ENCODE data around the gene SLC1A6. TPM values are rescaled to one million over a fixed set of nuclear protein-coding genes. Genes with fewer than 3 reads are reported as not detected.

Gene SLC1A6
- total and polyA plus RNA-seq, 4 donors, result not detected

DNA sequence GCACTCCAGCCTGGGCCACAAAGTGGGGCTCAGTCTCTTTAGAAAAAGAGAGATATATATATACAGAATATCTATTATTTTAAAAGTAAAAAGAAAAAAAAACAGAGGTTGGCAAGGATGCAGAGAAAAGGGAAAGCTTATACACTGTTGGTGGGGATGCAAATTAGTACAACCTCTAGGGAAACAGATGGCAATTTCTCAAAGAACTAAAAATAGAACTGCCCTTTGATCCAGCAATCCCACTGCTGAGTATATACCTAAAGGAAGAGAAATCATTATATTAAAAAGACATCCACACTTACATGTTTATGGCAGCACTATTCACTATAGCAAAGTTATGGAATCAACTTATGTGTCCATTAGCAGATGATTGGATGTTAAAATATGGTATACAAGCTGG lies 28.6 kb upstream of the SLC1A6 start:
- Histone ChIP-seq H3K27ac (ENCODE audit: low read depth in 1 of 2, low read length in 2 of 2) (no peak overlapping the region), H3K9me3 (ENCODE audit: control insufficient read depth in 4 of 4, low read length in 3 of 4) (no peaks in the 10 kb centered on the region), H3K36me3 (ENCODE audit: control insufficient read depth in 4 of 4, insufficient read depth in 3 of 4, low read depth in 1 of 4, low read length in 3 of 4) (no peaks in the 10 kb centered on the region), H3K4me1 (ENCODE audit: control insufficient read depth in 4 of 4, insufficient read depth in 4 of 4, low read length in 3 of 4) (no peaks in the 10 kb centered on the region), H3K27me3 (ENCODE audit: control insufficient read depth in 4 of 4, insufficient read depth in 4 of 4, low read length in 3 of 4) (peaks cover 0 to 4% (median 0%) of the 10 kb centered on the region in 4 donors), H3K4me3 (ENCODE audit: low read depth in 1 of 3, low read length in 3 of 3) (no peak overlapping the region), H3K9ac (ENCODE audit: low read depth in 1 of 2, low read length in 2 of 2) (no peak overlapping the region)
- DNase-seq (ENCODE audit: low spot score), result no peak
- no peak for TF ChIP-seq JUND (IDR thresholded peaks at IDR 0.05)
- TF ChIP-seq NR2F2 (IDR thresholded peaks at IDR 0.05), result no peak
- TF ChIP-seq FOXA1 (IDR thresholded peaks at IDR 0.05), result no peak
- TF ChIP-seq GABPA (IDR thresholded peaks at IDR 0.05 in 1 of 2, conservative IDR thresholded peaks at IDR 0.05 in 1 of 2), result no peak
- no peak for TF ChIP-seq YY1 (IDR thresholded peaks at IDR 0.05)
- no peak for TF ChIP-seq RXRA (IDR thresholded peaks at IDR 0.05)
- TF ChIP-seq MAX (IDR thresholded peaks at IDR 0.05), result no peak
- TF ChIP-seq HNF4A (conservative IDR thresholded peaks at IDR 0.05), result no peak
- TF ChIP-seq, protein P1, sequence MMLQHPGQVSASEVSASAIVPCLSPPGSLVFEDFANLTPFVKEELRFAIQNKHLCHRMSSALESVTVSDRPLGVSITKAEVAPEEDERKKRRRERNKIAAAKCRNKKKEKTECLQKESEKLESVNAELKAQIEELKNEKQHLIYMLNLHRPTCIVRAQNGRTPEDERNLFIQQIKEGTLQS (IDR thresholded peaks at IDR 0.05), result no peak

DNA sequence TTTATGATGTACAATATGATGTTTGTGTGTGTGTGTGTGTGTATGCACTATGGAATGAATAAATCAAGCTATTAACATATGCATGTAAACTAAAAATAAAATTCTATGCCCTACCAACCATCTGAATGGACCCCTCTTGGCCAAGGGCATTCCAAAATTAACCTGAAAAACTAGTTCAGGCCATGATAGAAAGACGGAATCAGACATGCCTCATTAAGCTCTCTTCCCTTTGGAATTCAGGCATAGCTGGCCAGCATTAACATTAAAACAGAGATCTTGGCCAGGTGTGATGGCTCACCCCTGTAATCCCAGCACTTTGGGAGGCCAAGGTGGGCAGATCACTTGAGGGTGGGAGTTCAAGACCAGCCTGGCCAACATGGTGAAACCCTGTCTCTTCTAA lies 18.3 kb upstream of the SLC1A6 start:
- Histone ChIP-seq H3K9me3 (ENCODE audit: control insufficient read depth in 4 of 4, low read length in 3 of 4) (no peaks in the 10 kb centered on the region), H3K27ac (ENCODE audit: low read depth in 1 of 2, low read length in 2 of 2) (no peak overlapping the region), H3K4me3 (ENCODE audit: low read depth in 1 of 3, low read length in 3 of 3) (no peak overlapping the region), H3K27me3 (ENCODE audit: control insufficient read depth in 4 of 4, insufficient read depth in 4 of 4, low read length in 3 of 4) (peaks cover 0 to 5% (median 0%) of the 10 kb centered on the region in 4 donors), H3K36me3 (ENCODE audit: control insufficient read depth in 4 of 4, insufficient read depth in 3 of 4, low read depth in 1 of 4, low read length in 3 of 4) (no peaks in the 10 kb centered on the region), H3K4me1 (ENCODE audit: control insufficient read depth in 4 of 4, insufficient read depth in 4 of 4, low read length in 3 of 4) (no peaks in the 10 kb centered on the region), H3K9ac (ENCODE audit: low read depth in 1 of 2, low read length in 2 of 2) (no peak overlapping the region)
- no peak for DNase-seq (ENCODE audit: low spot score)
- WGBS, result 88% methylated on average over 1 of the region's 1 CpG
- TF ChIP-seq TAF1 (conservative IDR thresholded peaks at IDR 0.05) (no peak), CTCF (IDR thresholded peaks at IDR 0.05; ENCODE audit: low read depth, low read length, missing input control) (no peak), REST (IDR thresholded peaks at IDR 0.05) (no peak), HNF4G (IDR thresholded peaks at IDR 0.05) (no peak), GABPA (IDR thresholded peaks at IDR 0.05 in 1 of 2, conservative IDR thresholded peaks at IDR 0.05 in 1 of 2) (no peak), FOXA1 (IDR thresholded peaks at IDR 0.05) (no peak), HNF4A (conservative IDR thresholded peaks at IDR 0.05) (no peak), MAX (IDR thresholded peaks at IDR 0.05) (no peak), YY1 (IDR thresholded peaks at IDR 0.05) (no peak), RXRA (IDR thresholded peaks at IDR 0.05) (no peak), NR2F2 (IDR thresholded peaks at IDR 0.05) (no peak), EGR1 (IDR thresholded peaks at IDR 0.05; ENCODE audit: low read depth in 2 of 2) (no peak), JUND (IDR thresholded peaks at IDR 0.05) (no peak), RAD21 (IDR thresholded peaks at IDR 0.05) (no peak), SP1 (IDR thresholded peaks at IDR 0.05) (no peak), FOXA2 (IDR thresholded peaks at IDR 0.05) (no peak)
- TF ChIP-seq, protein P1 (IDR thresholded peaks at IDR 0.05), result no peak
- TF ChIP-seq, protein P2, sequence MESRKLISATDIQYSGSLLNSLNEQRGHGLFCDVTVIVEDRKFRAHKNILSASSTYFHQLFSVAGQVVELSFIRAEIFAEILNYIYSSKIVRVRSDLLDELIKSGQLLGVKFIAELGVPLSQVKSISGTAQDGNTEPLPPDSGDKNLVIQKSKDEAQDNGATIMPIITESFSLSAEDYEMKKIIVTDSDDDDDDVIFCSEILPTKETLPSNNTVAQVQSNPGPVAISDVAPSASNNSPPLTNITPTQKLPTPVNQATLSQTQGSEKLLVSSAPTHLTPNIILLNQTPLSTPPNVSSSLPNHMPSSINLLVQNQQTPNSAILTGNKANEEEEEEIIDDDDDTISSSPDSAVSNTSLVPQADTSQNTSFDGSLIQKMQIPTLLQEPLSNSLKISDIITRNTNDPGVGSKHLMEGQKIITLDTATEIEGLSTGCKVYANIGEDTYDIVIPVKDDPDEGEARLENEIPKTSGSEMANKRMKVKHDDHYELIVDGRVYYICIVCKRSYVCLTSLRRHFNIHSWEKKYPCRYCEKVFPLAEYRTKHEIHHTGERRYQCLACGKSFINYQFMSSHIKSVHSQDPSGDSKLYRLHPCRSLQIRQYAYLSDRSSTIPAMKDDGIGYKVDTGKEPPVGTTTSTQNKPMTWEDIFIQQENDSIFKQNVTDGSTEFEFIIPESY (IDR thresholded peaks at IDR 0.05), result no peak
